H9 (cell line): ENCODE results near the gene ECSCR. TPM values are rescaled to one million over a fixed set of nuclear protein-coding genes. Genes with fewer than 3 reads are reported as not detected.

Source experiments
- DNase-seq: peaks from one replicate; pipeline ENCODE4 v3.0.0-alpha.2; 2017
- H2AFZ ChIP-seq: one replicate; pipeline ENCODE4 v1.6.1; 2013; ENCODE audit warnings: mild to moderate bottlenecking, low read length, control low read depth, moderate library complexity
- H2AK5ac ChIP-seq: 2 replicates; pipeline ENCODE4 v1.6.1; 2013; ENCODE audit warnings: low read length, control low read depth, mixed read lengths; ENCODE audit not compliant: insufficient read length
- H2BK120ac ChIP-seq: one replicate; pipeline ENCODE4 v1.6.1; 2013; ENCODE audit warnings: low read depth, mild to moderate bottlenecking, low read length, control low read depth, inconsistent platforms; ENCODE audit not compliant: poor library complexity, severe bottlenecking
- H2BK12ac ChIP-seq: 2 replicates; pipeline ENCODE4 v1.6.1; 2013; ENCODE audit warnings: low read length, control low read depth, mixed read lengths, low read depth; ENCODE audit not compliant: insufficient read length
- H2BK15ac ChIP-seq: 2 replicates; pipeline ENCODE4 v1.6.1; 2013; ENCODE audit warnings: low read depth, low read length, control low read depth
- H2BK20ac ChIP-seq: one replicate; pipeline ENCODE4 v1.6.1; 2013; ENCODE audit warnings: low read depth, mild to moderate bottlenecking, low read length, control low read depth, inconsistent platforms; ENCODE audit not compliant: poor library complexity, severe bottlenecking
- H2BK5ac ChIP-seq: 2 replicates; pipeline ENCODE4 v1.6.1; 2013; ENCODE audit warnings: low read length, control low read depth, mixed read lengths; ENCODE audit not compliant: insufficient read length
- H3K14ac ChIP-seq: 2 replicates; pipeline ENCODE4 v1.6.1; 2013; ENCODE audit warnings: low read length, control low read depth; ENCODE audit not compliant: insufficient read depth
- H3K18ac ChIP-seq: 2 replicates; pipeline ENCODE4 v1.6.1; 2013; ENCODE audit warnings: low read depth, mild to moderate bottlenecking, mixed read lengths, low read length, control low read depth; ENCODE audit not compliant: insufficient read length
- H3K23ac ChIP-seq: 2 replicates; pipeline ENCODE4 v1.6.1; 2013; ENCODE audit warnings: low read length, control low read depth, mixed read lengths, low read depth; ENCODE audit not compliant: insufficient read length
- H3K23me2 ChIP-seq: 2 replicates; pipeline ENCODE4 v1.6.1; 2013; ENCODE audit warnings: low read depth, mild to moderate bottlenecking, mixed read lengths, low read length, control low read depth; ENCODE audit not compliant: insufficient read length, poor library complexity, severe bottlenecking
- H3K27ac ChIP-seq: 2 replicates; pipeline ENCODE4 v1.5.1; 2013; ENCODE audit warnings: low read length, control low read depth, mixed read lengths, low read depth; ENCODE audit not compliant: insufficient read length
- H3K27me3 ChIP-seq: 2 replicates; pipeline ENCODE4 v1.6.1; 2013; ENCODE audit warnings: low read length, control low read depth, inconsistent platforms; ENCODE audit not compliant: insufficient read depth
- H3K4ac ChIP-seq: 2 replicates; pipeline ENCODE4 v1.6.1; 2013; ENCODE audit warnings: low read depth, mild to moderate bottlenecking, control low read depth, inconsistent platforms, low read length, moderate library complexity
- H3K4me1 ChIP-seq: 2 replicates; pipeline ENCODE4 v1.6.1; 2013; ENCODE audit warnings: low read length, control low read depth, inconsistent platforms; ENCODE audit not compliant: insufficient read depth
- H3K4me2 ChIP-seq: 2 replicates; pipeline ENCODE4 v1.6.1; 2013; ENCODE audit warnings: low read length, control low read depth, mixed read lengths; ENCODE audit not compliant: insufficient read length, insufficient read depth
- H3K56ac ChIP-seq: 2 replicates; pipeline ENCODE4 v1.6.1; 2013; ENCODE audit warnings: low read depth, mild to moderate bottlenecking, mixed read lengths, low read length, control low read depth; ENCODE audit not compliant: insufficient read length
- H3K79me1 ChIP-seq: 2 replicates; pipeline ENCODE4 v1.6.1; 2013; ENCODE audit warnings: low read depth, mild to moderate bottlenecking, moderate library complexity, low read length, control low read depth, inconsistent platforms; ENCODE audit not compliant: insufficient read depth, poor library complexity, severe bottlenecking
- H3K79me2 ChIP-seq: 2 replicates; pipeline ENCODE4 v1.6.1; 2013; ENCODE audit warnings: low read length, control low read depth, inconsistent platforms; ENCODE audit not compliant: insufficient read depth
- H3K9ac ChIP-seq: 2 replicates; pipeline ENCODE4 v1.6.1; 2013; ENCODE audit warnings: low read length, control low read depth, mixed read lengths; ENCODE audit not compliant: insufficient read length; ENCODE audit errors: extremely low read depth
- H3K9me3 ChIP-seq: one replicate; pipeline ENCODE4 v1.6.1; 2013; ENCODE audit warnings: low read depth, low read length, inconsistent platforms; ENCODE audit not compliant: control insufficient read depth
- H3T11ph ChIP-seq: one replicate; pipeline ENCODE4 v1.6.1; 2013; ENCODE audit warnings: mild to moderate bottlenecking, low read length, control low read depth, inconsistent platforms
- H4K20me1 ChIP-seq: one replicate; pipeline ENCODE4 v1.6.1; 2013; ENCODE audit not compliant: control insufficient read depth, insufficient read length, insufficient read depth
- H4K5ac ChIP-seq: 2 replicates; pipeline ENCODE4 v1.6.1; 2013; ENCODE audit warnings: low read depth, mild to moderate bottlenecking, mixed read lengths, low read length, control low read depth; ENCODE audit not compliant: insufficient read length
- H4K8ac ChIP-seq: replicated peaks from 2 replicates; pipeline ENCODE4 v1.6.1; 2013; ENCODE audit warnings: low read length, control low read depth, mixed read lengths, low read depth; ENCODE audit not compliant: insufficient read length
- H4K91ac ChIP-seq: 2 replicates; pipeline ENCODE4 v1.6.1; 2013; ENCODE audit warnings: low read depth, mild to moderate bottlenecking, moderate library complexity, mixed read lengths, low read length, control low read depth; ENCODE audit not compliant: insufficient read length
- H3K27ac Mint-ChIP-seq, 3 experiments: 2 replicates in 2 of 3; 3 replicates in 1 of 3; pipeline ENCODE4 v1.8.0; 2020 to 2021; ENCODE audit warnings: mixed read lengths in 3 of 3, mild to moderate bottlenecking in 1 of 3, moderate library complexity in 1 of 3
- H3K27me3 Mint-ChIP-seq: 2 replicates; pipeline ENCODE4 v1.8.0; 2021; ENCODE audit warnings: low read depth, mild to moderate bottlenecking, moderate library complexity, mixed read lengths
- H3K36me3 Mint-ChIP-seq, 3 experiments: 2 replicates in 2 of 3; 3 replicates in 1 of 3; pipeline ENCODE4 v1.8.0; 2020 to 2021; ENCODE audit warnings: low read depth in 3 of 3, mixed read lengths in 3 of 3; ENCODE audit not compliant: insufficient read depth in 1 of 3
- H3K4me1 Mint-ChIP-seq, 2 experiments: 2 replicates each; pipeline ENCODE4 v1.8.0; 2020; ENCODE audit warnings: mixed read lengths in 2 of 2
- H3K4me3 Mint-ChIP-seq, 2 experiments: 2 replicates in 1 of 2; 3 replicates in 1 of 2; pipeline ENCODE4 v1.8.0; 2020 to 2021; ENCODE audit warnings: mild to moderate bottlenecking in 2 of 2, mixed read lengths in 2 of 2, moderate library complexity in 1 of 2
- H3K9me3 Mint-ChIP-seq, 2 experiments: 2 replicates in 1 of 2; 3 replicates in 1 of 2; pipeline ENCODE4 v1.8.0; 2020; ENCODE audit warnings: mild to moderate bottlenecking in 2 of 2, mixed read lengths in 2 of 2, moderate library complexity in 1 of 2
- CTCF ChIP-seq: fragments of 200-600 bp; sonication (generic); conservative IDR thresholded peaks from 3 replicates; pipeline ENCODE4 v1.8.0; 2021; ENCODE audit warnings: antibody characterized with exemption, mild to moderate bottlenecking
- WGBS: extraction: QIAGEN DNeasy Blood & Tissue Kit; methylation state at CpG from one replicate; pipeline ENCODE4 v1.1.7; 2013; ENCODE audit warnings: missing lambda C conversion rate, low lambda C conversion rate, mixed read lengths; ENCODE audit not compliant: insufficient read length; ENCODE audit errors: extremely low coverage; 5-methylcytosine and 5-hydroxymethylcytosine counted together
- total RNA-seq: library from RNA; stranded (reverse); gene quantifications from 2 replicates; pipeline ENCODE4 v1.2.1, GENCODE V29; 2021

Gene ECSCR
- total RNA-seq, 1 experiment from 2014 or later = 1.6 TPM

GRCh38 chr5:139413153-139413552 lies 49.4 kb downstream of the ECSCR start:
- H3K23ac ChIP-seq = no peak overlapping the region
- H2AFZ ChIP-seq = no peak overlapping the region
- H3K23me2 ChIP-seq = no peaks in the 10 kb centered on the region
- H3K56ac ChIP-seq = no peak overlapping the region
- no peak overlapping the region for H2BK5ac ChIP-seq
- TF ChIP-seq CTCF = no peak
- Mint-ChIP-seq H3K27ac (no peak overlapping the region), H3K36me3 (peaks cover 0 to 32% (median 24%) of the 10 kb centered on the region in 3 experiments; a peak in 4 of 7 replicates), H3K27me3 (no peaks in the 10 kb centered on the region), H3K4me3 (no peak overlapping the region), H3K4me1 (no peaks in the 10 kb centered on the region), H3K9me3 (no peaks in the 10 kb centered on the region)
- no peak overlapping the region for H3K14ac ChIP-seq
- H3K27ac ChIP-seq = no peak overlapping the region
- H3K18ac ChIP-seq = no peak overlapping the region
- no peak overlapping the region for H2BK12ac ChIP-seq
- no peak overlapping the region for H4K8ac ChIP-seq
- no peak for DNase-seq
- no peak overlapping the region for H2BK20ac ChIP-seq
- H4K91ac ChIP-seq = no peak overlapping the region
- H2BK120ac ChIP-seq = no peak overlapping the region
- H3K4me2 ChIP-seq = no peak overlapping the region
- H3K4ac ChIP-seq = no peak overlapping the region
- whole genome bisulfite sequencing = no CpG with 5 or more reads among the region's 6 CpGs
- H3K79me1 ChIP-seq = no peaks in the 10 kb centered on the region
- H3K79me2 ChIP-seq = no peaks in the 10 kb centered on the region
- no peak overlapping the region for H3K9ac ChIP-seq
- no peak overlapping the region for H2AK5ac ChIP-seq
- no peaks in the 10 kb centered on the region for H3K27me3 ChIP-seq
- H3K4me1 ChIP-seq = no peaks in the 10 kb centered on the region
- no peak overlapping the region for H2BK15ac ChIP-seq
- no peak overlapping the region for H3T11ph ChIP-seq
- H4K20me1 ChIP-seq = no peaks in the 10 kb centered on the region
- no peaks in the 10 kb centered on the region for H3K9me3 ChIP-seq
- no peak overlapping the region for H4K5ac ChIP-seq
